ENCODE results near the gene ERBB4.

GRCh38 chr2:211986313-211986712, 552.3 kb downstream of the ERBB4 start:
- no peak for TF ChIP-seq CTBP2 (IDR thresholded peaks at IDR 0.05; ENCODE audit: borderline replicate concordance, insufficient read depth, insufficient read length, low read length)
- TF ChIP-seq EP300 (IDR thresholded peaks at IDR 0.05; ENCODE audit: borderline replicate concordance in 1 of 2, low read depth in 2 of 2, low read length in 2 of 2), result no peak
- no peak for TF ChIP-seq GTF2F1 (IDR thresholded peaks at IDR 0.05; ENCODE audit: borderline replicate concordance, low read depth, low read length)
- no peak for TF ChIP-seq RNF2 (IDR thresholded peaks at IDR 0.05; ENCODE audit: borderline replicate concordance, low read depth, low read length, missing control alignments, poor library complexity, severe bottlenecking)
- TF ChIP-seq YY1 (IDR thresholded peaks at IDR 0.05; ENCODE audit: low read depth, low read length), result no peak
